HepG2 (cell line): ENCODE results near the gene ZNF213. TPM values are rescaled to one million over a fixed set of nuclear protein-coding genes. Genes with fewer than 3 reads are reported as not detected.

ENCODE experiments used
- KAT8 ChIP-seq: IDR thresholded peaks from 2 replicates; pipeline ENCODE4 v1.6.1; 2016; ENCODE audit warnings: missing genetic modification reagents, missing compliant biosample characterization
- KDM4B ChIP-seq: sonication (generic); formaldehyde crosslinking; IDR thresholded peaks from 2 replicates; pipeline ENCODE4 v1.4.0; 2020; ENCODE audit warnings: missing genetic modification reagents
- KDM5B ChIP-seq: sonication (generic); formaldehyde crosslinking; IDR thresholded peaks from 2 replicates; pipeline ENCODE4 v1.4.0; 2020; ENCODE audit warnings: missing genetic modification reagents, mild to moderate bottlenecking, borderline replicate concordance
- KLF12 ChIP-seq: sonication (generic); formaldehyde crosslinking; IDR thresholded peaks from 2 replicates; pipeline ENCODE4 v1.4.0; 2020; ENCODE audit warnings: missing genetic modification reagents, borderline replicate concordance
- NFYB ChIP-seq: sonication (generic); formaldehyde crosslinking; IDR thresholded peaks from 2 replicates; pipeline ENCODE4 v1.4.0; 2020; ENCODE audit warnings: missing genetic modification reagents
- NR0B2 ChIP-seq: sonication (generic); formaldehyde crosslinking; IDR thresholded peaks from 2 replicates; pipeline ENCODE4 v1.4.0; 2020; ENCODE audit warnings: mild to moderate bottlenecking, missing genetic modification reagents
- RCOR2 ChIP-seq: IDR thresholded peaks from 2 replicates; pipeline ENCODE4 v1.6.1; 2016; ENCODE audit warnings: missing biosample characterization, missing genetic modification reagents
- REXO4 ChIP-seq: sonication (generic); formaldehyde crosslinking; IDR thresholded peaks from 2 replicates; pipeline ENCODE4 v1.8.0; 2022; ENCODE audit warnings: missing genetic modification reagents, mild to moderate bottlenecking, borderline replicate concordance
- RXRB ChIP-seq: IDR thresholded peaks from 2 replicates; pipeline ENCODE4 v1.6.1; 2016; ENCODE audit warnings: borderline replicate concordance, missing genetic modification reagents, missing compliant biosample characterization
- SIX4 ChIP-seq: sonication (generic); formaldehyde crosslinking; IDR thresholded peaks from 2 replicates; pipeline ENCODE4 v1.4.0; 2020; ENCODE audit warnings: missing genetic modification reagents
- SMAD3 ChIP-seq: sonication (generic); formaldehyde crosslinking; IDR thresholded peaks from 2 replicates; pipeline ENCODE4 v1.4.0; 2020; ENCODE audit warnings: missing genetic modification reagents
- SMARCE1 ChIP-seq: fragments of 450-650 bp; IDR thresholded peaks from 2 replicates; pipeline ENCODE4 v1.6.1; 2017; ENCODE audit warnings: borderline replicate concordance
- ZHX2 ChIP-seq, 2 experiments: sonication (generic) in 1 of 2; formaldehyde crosslinking in 1 of 2; IDR thresholded peaks; 2 replicates each; pipeline versions ENCODE4 v1.6.1 to v1.9.0; 2014 to 2022; ENCODE audit warnings: antibody characterized with exemption in 1 of 2, borderline replicate concordance in 1 of 2, inconsistent platforms in 1 of 2, low read depth in 1 of 2, missing genetic modification reagents in 1 of 2
- ZKSCAN1 ChIP-seq: fragments of 150-350 bp; IDR thresholded peaks from 2 replicates; pipeline ENCODE4 v1.6.1; 2014; ENCODE audit warnings: low read length
- ZNF160 ChIP-seq: sonication (generic); formaldehyde crosslinking; IDR thresholded peaks from 2 replicates; pipeline ENCODE4 v1.8.0; 2022; ENCODE audit warnings: mild to moderate bottlenecking, inconsistent platforms, missing genetic modification reagents
- ZNF513 ChIP-seq: sonication (generic); formaldehyde crosslinking; conservative IDR thresholded peaks from 2 replicates; pipeline ENCODE4 v1.5.0; 2020; ENCODE audit warnings: missing genetic modification reagents
- ZNF550 ChIP-seq: sonication (generic); formaldehyde crosslinking; IDR thresholded peaks from 2 replicates; pipeline ENCODE4 v1.4.0; 2020; ENCODE audit warnings: mild to moderate bottlenecking, missing genetic modification reagents, borderline replicate concordance
- ZNF552 ChIP-seq: sonication (generic); formaldehyde crosslinking; IDR thresholded peaks from 2 replicates; pipeline ENCODE4 v1.9.0; 2022; ENCODE audit warnings: missing genetic modification reagents, mild to moderate bottlenecking, borderline replicate concordance
- ZNF569 ChIP-seq: sonication (generic); formaldehyde crosslinking; IDR thresholded peaks from 2 replicates; pipeline ENCODE4 v1.5.0; 2020; ENCODE audit warnings: mild to moderate bottlenecking, missing genetic modification reagents, moderate library complexity, borderline replicate concordance
- polyA plus RNA-seq, 8 experiments: library from polyadenylated mRNA; depleted of rRNA in 3 of 8; stranded (reverse) in 7 of 8; unstranded in 1 of 8; fragments of >200 nt; fragmentation: Illumina TruSeq in 4 of 8; extraction: Trizol in 4 of 8; gene quantifications; 2 replicates each; pipeline versions ENCODE4 v1.2.1 to v1.2.3, GENCODE V29; 2011 to 2016; ENCODE audit warnings: low read depth in 4 of 8, missing spikeins in 1 of 8, mixed read lengths in 1 of 8; ENCODE audit not compliant: insufficient read depth in 1 of 8
- total RNA-seq, 5 experiments: library from RNA; depleted of rRNA; stranded (reverse); fragments of >200 nt; fragmentation: Illumina TruSeq; extraction: Trizol; gene quantifications; 2 replicates each; pipeline ENCODE4 v1.2.3, GENCODE V29; 2016; ENCODE audit warnings: low read depth in 1 of 5
- TF ChIP-seq, protein P1 (sequence below): sonication (generic); formaldehyde crosslinking; conservative IDR thresholded peaks from 2 replicates; pipeline ENCODE4 v1.8.0; 2022; ENCODE audit warnings: low read depth, missing genetic modification reagents

ZNF213 gene
- total and polyA plus RNA-seq, 2 of the 13 experiments (the other 11 are each of a cell fraction or from before 2014, with no cell fraction given): 0.59 to 0.97 TPM

DNA sequence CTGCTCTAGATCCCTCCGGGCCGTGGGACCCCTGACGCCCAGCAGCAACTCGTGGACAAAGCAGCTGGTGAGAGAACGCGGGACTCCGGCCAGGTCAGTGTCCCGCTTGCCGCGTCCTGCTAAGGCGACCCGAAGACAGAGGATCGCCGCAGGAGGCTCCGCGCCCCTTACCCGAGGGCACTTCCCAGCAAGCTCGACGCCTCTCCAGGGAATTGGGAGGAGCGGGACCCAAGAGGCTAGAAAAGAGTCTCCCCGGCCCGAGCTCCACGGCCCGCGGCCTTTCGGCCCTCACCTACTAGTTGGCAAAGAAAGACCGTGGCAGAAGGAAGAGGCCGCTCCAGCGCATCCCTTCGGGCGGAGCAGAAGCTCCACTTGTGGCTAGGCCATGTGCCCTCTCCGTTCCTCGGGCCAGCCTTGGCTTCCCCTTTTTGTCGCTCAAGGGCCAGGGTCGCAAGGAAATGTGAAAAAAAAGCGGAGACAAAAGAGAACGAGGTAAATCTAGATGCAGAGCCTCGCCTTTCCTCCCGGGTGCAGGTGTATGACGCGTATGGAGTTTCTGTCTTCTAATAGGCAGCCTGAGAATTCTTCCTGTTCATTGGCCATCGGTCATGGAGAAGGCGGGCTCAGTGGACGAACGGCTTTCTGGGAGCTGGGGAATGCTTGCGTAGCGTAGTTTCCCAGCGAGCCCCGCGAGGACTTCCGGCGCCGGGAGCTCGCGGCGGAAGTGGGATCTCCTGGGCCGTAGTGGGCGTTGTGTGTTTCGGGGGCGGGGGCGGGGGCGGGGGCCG is at the start of gene ZNF213 (continued):
- no peak for TF ChIP-seq REXO4
- TF ChIP-seq NFYB (CRISPR knock-in tag): peak; percentile 87
- TF ChIP-seq ZKSCAN1: no peak
- no peak for TF ChIP-seq ZNF569 (CRISPR knock-in tag)
- TF ChIP-seq SMAD3 (CRISPR knock-in tag): no peak
- TF ChIP-seq RXRB (CRISPR knock-in tag): no peak
- no peak for TF ChIP-seq SIX4
- 0 out of 2 replicates have a peak, but pooled peaks have one; percentile 15 for TF ChIP-seq KDM4B (CRISPR knock-in tag)
- no peak for TF ChIP-seq NR0B2 (CRISPR knock-in tag)
- 0 out of 2 replicates have a peak, but pooled peaks have one; percentile 48 for TF ChIP-seq KLF12 (CRISPR knock-in tag)
- 0 out of 2 replicates have a peak, but pooled peaks have one; percentile 20 for TF ChIP-seq ZNF160
- TF ChIP-seq KAT8 (CRISPR knock-in tag): peak; percentile 89
- TF ChIP-seq KDM5B: peak; percentile 14; the same call in 1 of the 2 replicates
- TF ChIP-seq, protein P1, sequence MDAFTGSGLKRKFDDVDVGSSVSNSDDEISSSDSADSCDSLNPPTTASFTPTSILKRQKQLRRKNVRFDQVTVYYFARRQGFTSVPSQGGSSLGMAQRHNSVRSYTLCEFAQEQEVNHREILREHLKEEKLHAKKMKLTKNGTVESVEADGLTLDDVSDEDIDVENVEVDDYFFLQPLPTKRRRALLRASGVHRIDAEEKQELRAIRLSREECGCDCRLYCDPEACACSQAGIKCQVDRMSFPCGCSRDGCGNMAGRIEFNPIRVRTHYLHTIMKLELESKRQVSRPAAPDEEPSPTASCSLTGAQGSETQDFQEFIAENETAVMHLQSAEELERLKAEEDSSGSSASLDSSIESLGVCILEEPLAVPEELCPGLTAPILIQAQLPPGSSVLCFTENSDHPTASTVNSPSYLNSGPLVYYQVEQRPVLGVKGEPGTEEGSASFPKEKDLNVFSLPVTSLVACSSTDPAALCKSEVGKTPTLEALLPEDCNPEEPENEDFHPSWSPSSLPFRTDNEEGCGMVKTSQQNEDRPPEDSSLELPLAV (CRISPR knock-in tag): no peak
- TF ChIP-seq SMARCE1: no peak
- no peak for TF ChIP-seq ZNF550 (CRISPR knock-in tag)
- TF ChIP-seq ZHX2 (IDR thresholded peaks at IDR 0.05; ENCODE audit: low read depth): peak; percentile 33; the same call in 1 of the 2 replicates
- no peak for TF ChIP-seq ZHX2 (CRISPR knock-in tag; IDR thresholded peaks at IDR 0.05; ENCODE audit: borderline replicate concordance)
- TF ChIP-seq ZNF552 (CRISPR knock-in tag): no peak
- no peak for TF ChIP-seq ZNF513 (CRISPR knock-in tag)
- no peak for TF ChIP-seq RCOR2
